Transverse colon (tissue), 4 donors: ENCODE results near the gene ARRB1. TPM values are rescaled to one million over a fixed set of nuclear protein-coding genes. Genes with fewer than 3 reads are reported as not detected.

Source experiments
- DNase-seq: peaks from one replicate; pipeline ENCODE4 v3.0.0-alpha.2; 2019
- H3K27ac ChIP-seq, 4 donors: fragments of 200-600 bp; sonication (generic); 2 replicates each; pipeline ENCODE4 v1.5.1; 2016 to 2018; ENCODE audit warnings: inconsistent platforms in 4 of 4
- H3K27me3 ChIP-seq: fragments of 200-600 bp; sonication (generic); 2 replicates; pipeline ENCODE4 v1.5.1; 2017; ENCODE audit warnings: inconsistent platforms
- H3K36me3 ChIP-seq, 4 donors: fragments of 200-600 bp; sonication (generic); 2 replicates each; pipeline ENCODE4 v1.5.1; 2017 to 2019; ENCODE audit warnings: inconsistent platforms in 4 of 4
- H3K4me1 ChIP-seq, 4 donors: fragments of 200-600 bp; sonication (generic); 2 replicates each; pipeline ENCODE4 v1.5.1; 2017 to 2020; ENCODE audit warnings: inconsistent platforms in 4 of 4
- H3K4me3 ChIP-seq, 4 donors: fragments of 200-600 bp; sonication (generic); 1 replicate in 1 of 4; 2 replicates in 3 of 4; pipeline versions ENCODE4 v1.5.1 to v1.6.1; 2017 to 2019; ENCODE audit warnings: inconsistent platforms in 4 of 4
- H3K9me3 ChIP-seq, 2 donors: fragments of 200-600 bp; sonication (generic); 2 replicates each; pipeline ENCODE4 v1.5.1; 2017 to 2019; ENCODE audit warnings: inconsistent platforms in 2 of 2
- EP300 ChIP-seq: sonication (generic); formaldehyde crosslinking; IDR thresholded peaks from one replicate; pipeline ENCODE4 v1.6.1; 2017; ENCODE audit warnings: antibody characterized with exemption, low read depth
- POLR2A ChIP-seq: fragments of 450-650 bp; IDR thresholded peaks from one replicate; pipeline ENCODE4 v1.6.1; 2016; ENCODE audit warnings: antibody characterized with exemption, mild to moderate bottlenecking, moderate library complexity
- POLR2AphosphoS5 ChIP-seq, 3 donors: sonication (generic); formaldehyde crosslinking; IDR thresholded peaks; one replicate each; pipeline ENCODE4 v1.6.1; 2016; ENCODE audit warnings: antibody characterized with exemption in 3 of 3
- WGBS, 2 donors: methylation state at CpG; one replicate each; pipeline ENCODE4 v1.1.5; 2018; ENCODE audit warnings: low coverage in 1 of 2; 5-methylcytosine and 5-hydroxymethylcytosine counted together
- in situ Hi-C, 4 donors: fragments of 200-750 bp; cut with MboI; loops; one replicate each; pipeline versions ENCODE4 v1.15.0 to v1.15.1; 2017; ENCODE audit warnings: low sequenced_read_pairs in 3 of 4, low pct_ligation_motif_present in 1 of 4, low pct_unique_long_range_greater_than_20kb in 1 of 4
- intact Hi-C: fragments of 100-400 bp; cut with DNase I; formaldehyde crosslinking; loops from one replicate; pipeline ENCODE4 v1.15.1; 2023; ENCODE audit warnings: low total_unique reads
- total RNA-seq, 4 donors: library from RNA; depleted of rRNA; stranded (reverse); fragments of >200 nt; gene quantifications; one replicate each; pipeline ENCODE4 v1.1.0, GENCODE V29; 2016
- TF ChIP-seq, protein P1 (sequence below), 5 experiments: fragments of 200-600 bp in 3 of 5; fragments of 450-650 bp in 2 of 5; sonication (generic) in 3 of 5; IDR thresholded peaks; 1 replicate in 2 of 5; 2 replicates in 3 of 5; pipeline ENCODE4 v1.5.1; 2016 to 2017; ENCODE audit warnings: antibody characterized with exemption in 5 of 5, inconsistent platforms in 3 of 5, mild to moderate bottlenecking in 2 of 5, moderate library complexity in 1 of 5

Gene ARRB1
- total RNA-seq, 4 donors from 2014 or later, result 55.7 to 88.2 (median 78.0) TPM

DNA sequence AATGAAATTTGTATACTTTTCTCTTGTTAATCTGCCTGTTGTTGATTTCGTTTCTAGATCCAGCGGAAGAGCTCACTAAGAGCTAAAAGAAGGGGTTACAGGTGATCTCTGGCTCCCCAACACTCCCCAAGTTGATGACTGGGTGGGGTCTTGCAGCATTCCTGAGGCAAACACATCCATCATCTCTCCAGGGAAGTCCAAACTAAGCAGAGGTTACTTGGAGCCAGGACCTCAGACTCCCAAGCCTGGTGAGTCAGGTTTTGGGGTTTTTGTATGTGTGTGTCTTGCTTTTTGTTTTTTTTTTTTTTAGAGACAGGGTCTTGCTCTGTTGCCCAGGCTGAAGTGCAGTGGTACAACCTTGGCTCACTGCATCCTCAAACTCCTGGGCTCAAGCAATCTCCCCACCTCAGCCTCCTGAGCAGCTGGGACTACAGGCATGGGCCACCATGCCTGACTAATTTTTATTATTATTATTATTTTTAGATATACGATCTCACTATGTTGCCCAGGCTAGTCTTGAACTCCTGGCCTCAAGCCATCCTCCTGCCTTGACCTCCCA lies 36.4 kb upstream of the ARRB1 start:
- H3K27ac ChIP-seq, result peak overlapping the region; percentile 51 to 75 (median 64)
- H3K4me1 ChIP-seq, result peaks cover 0 to 39% (median 18%) of the 10 kb centered on the region in 4 donors
- in situ Hi-C loops (loop anchor here in 3 of 4 donors (5.0 to 10.0 kb wide), 3 partner anchors 53 to 113 kb away; no protein-coding TSS in a partner anchor), intact Hi-C loops (loop anchor here (1.0 to 10.0 kb wide), 3 partner anchors 108 to 1057 kb away; partner anchors contain the start of gene EMSY)
- no peak overlapping the region for H3K4me3 ChIP-seq
- TF ChIP-seq, protein P1, sequence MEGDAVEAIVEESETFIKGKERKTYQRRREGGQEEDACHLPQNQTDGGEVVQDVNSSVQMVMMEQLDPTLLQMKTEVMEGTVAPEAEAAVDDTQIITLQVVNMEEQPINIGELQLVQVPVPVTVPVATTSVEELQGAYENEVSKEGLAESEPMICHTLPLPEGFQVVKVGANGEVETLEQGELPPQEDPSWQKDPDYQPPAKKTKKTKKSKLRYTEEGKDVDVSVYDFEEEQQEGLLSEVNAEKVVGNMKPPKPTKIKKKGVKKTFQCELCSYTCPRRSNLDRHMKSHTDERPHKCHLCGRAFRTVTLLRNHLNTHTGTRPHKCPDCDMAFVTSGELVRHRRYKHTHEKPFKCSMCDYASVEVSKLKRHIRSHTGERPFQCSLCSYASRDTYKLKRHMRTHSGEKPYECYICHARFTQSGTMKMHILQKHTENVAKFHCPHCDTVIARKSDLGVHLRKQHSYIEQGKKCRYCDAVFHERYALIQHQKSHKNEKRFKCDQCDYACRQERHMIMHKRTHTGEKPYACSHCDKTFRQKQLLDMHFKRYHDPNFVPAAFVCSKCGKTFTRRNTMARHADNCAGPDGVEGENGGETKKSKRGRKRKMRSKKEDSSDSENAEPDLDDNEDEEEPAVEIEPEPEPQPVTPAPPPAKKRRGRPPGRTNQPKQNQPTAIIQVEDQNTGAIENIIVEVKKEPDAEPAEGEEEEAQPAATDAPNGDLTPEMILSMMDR (IDR thresholded peaks at IDR 0.05), result no peak
- TF ChIP-seq POLR2AphosphoS5 (IDR thresholded peaks at IDR 0.05) (no peak), POLR2A (no peak), EP300 (no peak)
- no peak for DNase-seq
- H3K36me3 ChIP-seq, result no peaks in the 10 kb centered on the region
- H3K9me3 ChIP-seq, result no peaks in the 10 kb centered on the region
- 70 to 82% methylated on average over 3 of the region's 3 CpGs for WGBS, 2 donors
- no peaks in the 10 kb centered on the region for H3K27me3 ChIP-seq

DNA sequence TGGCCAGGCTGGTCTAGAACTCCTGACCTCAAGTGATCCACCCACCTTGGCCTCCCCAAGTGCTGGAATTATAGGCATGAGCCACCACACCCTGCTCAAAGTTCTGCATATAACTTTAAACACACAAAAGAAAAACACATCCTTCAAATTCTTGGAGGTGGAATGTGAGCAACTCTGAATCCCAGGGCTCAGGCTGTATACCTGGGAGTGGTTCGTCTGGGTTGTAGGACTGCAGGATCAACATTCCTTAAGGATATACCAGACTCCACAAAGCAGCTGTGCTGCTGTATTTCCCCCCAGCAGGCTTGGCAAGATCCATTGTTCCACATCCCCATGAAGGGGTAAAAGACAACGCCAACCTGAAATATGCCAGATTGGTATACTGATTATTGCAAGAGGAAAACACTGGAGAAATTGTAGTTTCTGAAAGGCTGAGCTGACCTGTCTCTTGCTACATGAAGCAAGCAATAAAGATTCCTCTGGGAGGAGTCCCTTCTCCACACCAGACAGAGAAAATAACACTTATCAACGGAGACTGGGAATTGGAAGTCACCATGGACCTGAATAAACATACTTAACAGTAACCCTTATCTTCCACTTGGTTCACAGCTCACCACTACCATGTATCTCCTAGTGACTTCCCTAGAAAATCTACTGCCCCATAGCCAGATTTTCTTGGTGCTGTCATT lies 35.6 kb upstream of the ARRB1 start:
- Histone ChIP-seq H3K36me3 (no peaks in the 10 kb centered on the region), H3K27ac (peak overlapping the region; percentile 51 to 75 (median 64)), H3K4me3 (no peak overlapping the region), H3K4me1 (peaks cover 0 to 40% (median 18%) of the 10 kb centered on the region in 4 donors), H3K27me3 (no peaks in the 10 kb centered on the region), H3K9me3 (no peaks in the 10 kb centered on the region)
- intact Hi-C loops (loop anchor here (1.0 to 10.0 kb wide), 2 partner anchors 107 to 1058 kb away; partner anchors contain the start of gene EMSY), in situ Hi-C loops (loop anchor here in 3 of 4 donors (5.0 to 10.0 kb wide), 3 partner anchors 52 to 112 kb away; no protein-coding TSS in a partner anchor)
- whole genome bisulfite sequencing, 2 donors, result 20 to 32% methylated on average over 1 to 3 of the region's 3 CpGs
- TF ChIP-seq POLR2A (no peak), POLR2AphosphoS5 (IDR thresholded peaks at IDR 0.05) (no peak), EP300 (no peak)
- TF ChIP-seq, protein P1 (IDR thresholded peaks at IDR 0.05), result no peak
- DNase-seq, result peak; percentile 52

DNA sequence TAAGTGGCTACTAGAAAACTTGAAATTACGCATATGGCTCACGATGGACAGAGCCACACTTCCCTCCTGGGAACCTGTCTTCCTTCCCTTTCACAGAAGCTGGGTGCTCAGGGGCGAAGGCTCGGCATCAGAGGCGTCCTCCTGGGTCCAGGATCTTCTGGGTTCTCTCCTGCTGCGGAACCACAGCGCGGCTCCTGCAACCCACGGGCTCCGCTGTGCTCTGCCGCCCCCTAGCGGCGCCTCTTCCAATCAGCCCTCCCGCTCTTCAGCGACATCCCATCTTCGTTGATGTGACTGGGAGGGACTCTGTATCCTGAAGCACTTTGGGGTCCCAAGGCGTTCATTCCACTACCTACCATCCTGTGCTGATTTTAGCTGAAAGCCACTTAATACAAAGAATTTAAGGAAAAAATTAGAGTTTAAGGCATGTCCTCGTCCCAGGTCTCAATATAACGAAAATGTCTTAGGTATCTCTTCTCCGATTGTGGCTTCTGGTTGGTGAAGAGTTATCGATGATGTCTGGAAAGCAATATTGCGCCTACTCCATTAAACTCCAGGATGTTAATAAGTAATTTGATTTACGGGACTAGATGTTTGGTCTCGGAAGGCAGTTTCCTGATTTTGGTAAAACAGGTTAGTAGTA lies 33.1 kb upstream of the ARRB1 start:
- in situ Hi-C loops, result loop anchor here (5.0 to 10.0 kb wide), 5 partner anchors 50 to 110 kb away; no protein-coding TSS in a partner anchor
- WGBS, 2 donors, result 15 to 28% methylated on average over 4 to 24 of the region's 24 CpGs
- DNase-seq, result peak; percentile 85
- no peaks in the 10 kb centered on the region for H3K9me3 ChIP-seq
- peak overlapping the region in 2 of 4 donors; percentile 69 to 75 for H3K27ac ChIP-seq
- intact Hi-C loops, result loop anchor here (1.0 to 10.0 kb wide), 2 partner anchors 56 to 1060 kb away; partner anchors contain the start of gene EMSY
- H3K36me3 ChIP-seq, result no peaks in the 10 kb centered on the region
- H3K4me3 ChIP-seq, result no peak overlapping the region
- H3K4me1 ChIP-seq, result peaks cover 8 to 65% (median 31%) of the 10 kb centered on the region in 4 donors
- TF ChIP-seq POLR2AphosphoS5 (IDR thresholded peaks at IDR 0.05), result no peak
- TF ChIP-seq, protein P1 (IDR thresholded peaks at IDR 0.05), result peak; percentile 96 to 98 (median 97)
- no peaks in the 10 kb centered on the region for H3K27me3 ChIP-seq

DNA sequence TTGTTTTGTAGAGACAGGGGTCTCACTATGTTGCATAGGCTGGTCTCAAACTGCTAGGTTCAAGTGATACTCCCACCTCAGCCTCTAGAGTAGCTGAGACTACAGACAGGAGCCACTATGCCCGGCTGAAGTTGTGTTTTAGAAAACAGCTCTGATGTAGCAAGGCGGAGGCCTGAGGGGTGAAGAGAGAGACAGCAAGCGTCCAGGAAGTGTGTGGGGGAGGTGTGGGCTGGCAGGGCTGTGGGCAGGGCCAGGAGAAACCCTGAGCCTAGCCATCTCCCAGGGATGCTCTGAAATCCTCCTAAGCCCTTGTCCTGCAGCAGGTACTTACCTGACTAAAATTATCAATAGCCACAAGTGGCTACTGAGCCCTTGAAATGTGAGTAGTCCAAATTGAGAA lies 31.8 kb upstream of the ARRB1 start:
- Histone ChIP-seq H3K9me3 (no peaks in the 10 kb centered on the region), H3K4me1 (peaks cover 8 to 61% (median 27%) of the 10 kb centered on the region in 4 donors), H3K36me3 (no peaks in the 10 kb centered on the region), H3K4me3 (no peak overlapping the region), H3K27ac (no peak overlapping the region), H3K27me3 (no peaks in the 10 kb centered on the region)
- intact Hi-C loops, result loop anchor here (10.0 kb wide), 1 partner anchor 1062 kb away; the partner anchor contains the start of gene EMSY
- 80 to 90% methylated on average over 1 to 3 of the region's 3 CpGs for WGBS, 2 donors
- in situ Hi-C loops, result loop anchor here (5.0 to 10.0 kb wide), 5 partner anchors 48 to 108 kb away; no protein-coding TSS in a partner anchor
- no peak for DNase-seq
- no peak for TF ChIP-seq POLR2AphosphoS5 (IDR thresholded peaks at IDR 0.05)
- no peak for TF ChIP-seq EP300
- TF ChIP-seq POLR2A, result no peak
- TF ChIP-seq, protein P1 (IDR thresholded peaks at IDR 0.05), result no peak
